Skeletal muscle tissue (tissue), 4 donors: ENCODE data around the gene NPM3. TPM values are rescaled to one million over a fixed set of nuclear protein-coding genes. Genes with fewer than 3 reads are reported as not detected.

Experiments used
- H3K27ac ChIP-seq: one replicate; pipeline ENCODE4 v1.7.0; 2013; ENCODE audit warnings: mild to moderate bottlenecking, low read depth, low read length, inconsistent platforms
- H3K27me3 ChIP-seq, 3 donors: one replicate each; pipeline ENCODE4 v1.7.0; 2013; ENCODE audit warnings: low read length in 3 of 3; ENCODE audit not compliant: control insufficient read depth in 3 of 3, insufficient read depth in 3 of 3
- H3K36me3 ChIP-seq, 3 donors: one replicate each; pipeline ENCODE4 v1.7.0; 2013; ENCODE audit warnings: low read length in 3 of 3; ENCODE audit not compliant: control insufficient read depth in 3 of 3, insufficient read depth in 3 of 3
- H3K4me1 ChIP-seq, 3 donors: one replicate each; pipeline ENCODE4 v1.7.0; 2013; ENCODE audit warnings: low read length in 3 of 3, mild to moderate bottlenecking in 3 of 3; ENCODE audit not compliant: control insufficient read depth in 3 of 3, insufficient read depth in 3 of 3
- H3K4me3 ChIP-seq, 3 donors: one replicate each; pipeline ENCODE4 v1.7.0; 2013; ENCODE audit warnings: low read length in 3 of 3
- H3K9ac ChIP-seq, 3 donors: one replicate each; pipeline ENCODE4 v1.7.0; 2013; ENCODE audit warnings: low read length in 3 of 3, mild to moderate bottlenecking in 3 of 3, moderate library complexity in 2 of 3, low read depth in 1 of 3
- H3K9me3 ChIP-seq, 3 donors: one replicate each; pipeline ENCODE4 v1.7.0; 2013; ENCODE audit warnings: low read length in 3 of 3; ENCODE audit not compliant: control insufficient read depth in 3 of 3
- total RNA-seq: library from RNA; depleted of rRNA; stranded (reverse); fragments of >200 nt; gene quantifications from one replicate; pipeline ENCODE4 v1.2.3, GENCODE V29; 2014
- donor health status: Osteomylitis.

Gene NPM3
- total RNA-seq, 1 donor from 2014 or later, result 62.6 TPM

- Histone ChIP-seq H3K9me3 (no peaks in the 10 kb centered on the region), H3K4me3 (no peak overlapping the region), H3K4me1 (peaks cover 25 to 45% (median 42%) of the 10 kb centered on the region in 3 donors), H3K9ac (peak overlapping the region in 1 of 3 donors; percentile 8), H3K36me3 (peaks cover 6 to 20% (median 15%) of the 10 kb centered on the region in 3 donors), H3K27ac (no peak overlapping the region), H3K27me3 (peaks cover 29 to 35% (median 34%) of the 10 kb centered on the region in 3 donors)
Measured at GRCh38 chr10:101780818-101781654, 2.2 kb downstream of the NPM3 start.

GRCh38 chr10:101780187-101780817 lies 2.9 kb downstream of the NPM3 start:
- Histone ChIP-seq H3K9me3 (no peaks in the 10 kb centered on the region), H3K4me3 (peak overlapping the region; percentile 52 to 70 (median 61)), H3K4me1 (peaks cover 26 to 47% (median 44%) of the 10 kb centered on the region in 3 donors), H3K36me3 (peaks cover 2 to 14% (median 8%) of the 10 kb centered on the region in 3 donors), H3K9ac (peak overlapping the region in 1 of 3 donors; percentile 68), H3K27me3 (peaks cover 32 to 37% (median 37%) of the 10 kb centered on the region in 3 donors), H3K27ac (no peak overlapping the region)

- peaks cover 38 to 44% (median 43%) of the 10 kb centered on the region in 3 donors for H3K27me3 ChIP-seq
Measured at GRCh38 chr10:101779544-101780186, 3.6 kb downstream of the NPM3 start.

GRCh38 chr10:101778781-101779543 lies 4.3 kb downstream of the NPM3 start:
- no peak overlapping the region for H3K27ac ChIP-seq
- H3K27me3 ChIP-seq, result peaks cover 46 to 51% (median 49%) of the 10 kb centered on the region in 3 donors
- no peaks in the 10 kb centered on the region for H3K9me3 ChIP-seq
- H3K9ac ChIP-seq, result peak overlapping the region in 2 of 3 donors; percentile 33 to 65
- peaks cover 0 to 2% (median 2%) of the 10 kb centered on the region in 3 donors for H3K36me3 ChIP-seq
- peak overlapping the region in 2 of 3 donors; percentile 45 to 57 for H3K4me3 ChIP-seq
- H3K4me1 ChIP-seq, result peaks cover 25 to 49% (median 46%) of the 10 kb centered on the region in 3 donors

More at GRCh38 chr10:101779544-101780186, 3.6 kb downstream of the NPM3 start:
- Histone ChIP-seq H3K4me1 (peaks cover 27 to 50% (median 46%) of the 10 kb centered on the region in 3 donors), H3K4me3 (peak overlapping the region; percentile 57 to 70 (median 61)), H3K36me3 (peaks cover 1 to 9% (median 2%) of the 10 kb centered on the region in 3 donors), H3K9ac (peak overlapping the region in 1 of 3 donors; percentile 68), H3K27ac (no peak overlapping the region), H3K9me3 (no peaks in the 10 kb centered on the region)

GRCh38 chr10:101778151-101778780 lies 5.0 kb downstream of the NPM3 start:
- H3K4me3 ChIP-seq, result no peak overlapping the region
- H3K27me3 ChIP-seq, result peaks cover 52 to 56% (median 53%) of the 10 kb centered on the region in 3 donors
- H3K9ac ChIP-seq, result peak overlapping the region in 1 of 3 donors; percentile 33
- no peaks in the 10 kb centered on the region for H3K9me3 ChIP-seq
- peaks cover 21 to 43% (median 42%) of the 10 kb centered on the region in 3 donors for H3K4me1 ChIP-seq
- peaks cover 0 to 2% (median 0%) of the 10 kb centered on the region in 3 donors for H3K36me3 ChIP-seq
- H3K27ac ChIP-seq, result no peak overlapping the region

GRCh38 chr10:101777619-101778145 lies 5.6 kb downstream of the NPM3 start:
- H3K9ac ChIP-seq, result no peak overlapping the region
- H3K9me3 ChIP-seq, result no peaks in the 10 kb centered on the region
- H3K36me3 ChIP-seq, result peaks cover 0 to 2% (median 0%) of the 10 kb centered on the region in 3 donors
- H3K27ac ChIP-seq, result no peak overlapping the region
- H3K4me1 ChIP-seq, result peaks cover 18 to 39% (median 38%) of the 10 kb centered on the region in 3 donors
- peaks cover 58 to 62% (median 58%) of the 10 kb centered on the region in 3 donors for H3K27me3 ChIP-seq
- H3K4me3 ChIP-seq, result no peak overlapping the region

GRCh38 chr10:101776161-101776817 lies 7.0 kb downstream of the NPM3 start:
- Histone ChIP-seq H3K4me1 (peaks cover 12 to 27% (median 26%) of the 10 kb centered on the region in 3 donors), H3K27me3 (peaks cover 67 to 76% (median 68%) of the 10 kb centered on the region in 3 donors), H3K9me3 (no peaks in the 10 kb centered on the region), H3K9ac (no peak overlapping the region), H3K27ac (no peak overlapping the region), H3K36me3 (no peaks in the 10 kb centered on the region), H3K4me3 (no peak overlapping the region)

- H3K9ac ChIP-seq, result no peak within 1 kb of the TSS
- no peak within 1 kb of the TSS for H3K27ac ChIP-seq
- no peaks in the 10 kb centered on the region for H3K36me3 ChIP-seq
- no peaks in the 10 kb centered on the region for H3K9me3 ChIP-seq
- H3K27me3 ChIP-seq, result peaks cover 68 to 84% (median 74%) of the 10 kb centered on the region in 3 donors
- H3K4me3 ChIP-seq, result no peak within 1 kb of the TSS
- peaks cover 12 to 22% (median 21%) of the 10 kb centered on the region in 3 donors for H3K4me1 ChIP-seq
Measured at GRCh38 chr10:101775273-101776160, 7.7 kb downstream of the NPM3 start, which contains the start of gene FGF8. Gene FGF8, minus strand, starts transcription at chr10:101776114. Its CDS starts 214 bp downstream, at chr10:101775900.
